Keratinocyte (primary cell): ENCODE data around the gene ZFP69. TPM values are rescaled to one million over a fixed set of nuclear protein-coding genes. Genes with fewer than 3 reads are reported as not detected.

Experiments used
- DNase-seq: peaks from one replicate; pipeline ENCODE4 v3.0.0-alpha.2; 2011; ENCODE audit warnings: low read depth, missing footprints, low spot score
- FAIRE-seq: peaks from 2 replicates; lab custom pipeline; 2011; peaks lifted over from hg19 to GRCh38; lab: Jason Lieb, UNC
- H2AFZ ChIP-seq: 2 replicates; pipeline ENCODE4 v1.6.0; 2012; ENCODE audit warnings: low read length, control low read depth, inconsistent platforms; ENCODE audit not compliant: control insufficient read depth
- H3K27ac ChIP-seq: 2 replicates; pipeline ENCODE4 v1.5.1; 2011; ENCODE audit warnings: low read length; ENCODE audit not compliant: control insufficient read depth, insufficient read depth
- H3K27me3 ChIP-seq: 3 replicates; pipeline ENCODE4 v1.6.0; 2011; ENCODE audit warnings: low read length; ENCODE audit not compliant: control insufficient read depth, insufficient read depth; ENCODE audit errors: extremely low read depth
- H3K36me3 ChIP-seq, 2 experiments: 2 replicates in 1 of 2; 3 replicates in 1 of 2; pipeline ENCODE4 v1.5.1; 2011; ENCODE audit warnings: low read length in 2 of 2, mild to moderate bottlenecking in 1 of 2; ENCODE audit not compliant: control insufficient read depth in 2 of 2, insufficient read depth in 2 of 2; ENCODE audit errors: extremely low read depth in 1 of 2
- H3K4me1 ChIP-seq: 3 replicates; pipeline ENCODE4 v1.5.1; 2011; ENCODE audit warnings: low read length; ENCODE audit not compliant: control insufficient read depth, insufficient read depth; ENCODE audit errors: extremely low read depth
- H3K4me2 ChIP-seq: 3 replicates; pipeline ENCODE4 v1.6.0; 2011; ENCODE audit warnings: low read depth, low read length; ENCODE audit not compliant: control insufficient read depth, insufficient read depth; ENCODE audit errors: extremely low read depth
- H3K4me3 ChIP-seq, 3 experiments: fragments of 200-600 bp in 1 of 3; sonication (generic) in 1 of 3; 2 replicates in 2 of 3; 3 replicates in 1 of 3; pipeline ENCODE4 v1.5.1; 2011 to 2016; ENCODE audit warnings: low read length in 3 of 3, mild to moderate bottlenecking in 3 of 3, control low read depth in 2 of 3, inconsistent platforms in 1 of 3, low read depth in 1 of 3, mixed read lengths in 1 of 3, mixed run types in 1 of 3, moderate library complexity in 1 of 3; ENCODE audit not compliant: control insufficient read depth in 2 of 3, insufficient read depth in 2 of 3; ENCODE audit errors: extremely low read depth in 1 of 3
- H3K79me2 ChIP-seq: 2 replicates; pipeline ENCODE4 v1.6.0; 2012; ENCODE audit warnings: low read length; ENCODE audit not compliant: control insufficient read depth, insufficient read depth
- H3K9ac ChIP-seq: 3 replicates; pipeline ENCODE4 v1.6.0; 2011; ENCODE audit warnings: low read length; ENCODE audit not compliant: control insufficient read depth, insufficient read depth; ENCODE audit errors: extremely low read depth
- H3K9me1 ChIP-seq: 3 replicates; pipeline ENCODE4 v1.6.0; 2011; ENCODE audit warnings: low read length; ENCODE audit not compliant: control insufficient read depth, insufficient read depth; ENCODE audit errors: extremely low read depth
- H3K9me3 ChIP-seq: 2 replicates; pipeline ENCODE4 v1.5.1; 2012; ENCODE audit warnings: low read depth, low read length; ENCODE audit not compliant: control insufficient read depth
- H4K20me1 ChIP-seq: 3 replicates; pipeline ENCODE4 v1.6.0; 2011; ENCODE audit warnings: low read length; ENCODE audit not compliant: control insufficient read depth, insufficient read depth; ENCODE audit errors: extremely low read depth
- EZH2 ChIP-seq: IDR thresholded peaks from one replicate; pipeline ENCODE4 v1.6.1; 2012; ENCODE audit warnings: inconsistent platforms, mild to moderate bottlenecking, low read length, moderate library complexity
- dilution Hi-C: fragments of 300-500 bp; cut with MboI; formaldehyde crosslinking; loops from one replicate; pipeline ENCODE4 v1.7.0; 2020; ENCODE audit warnings: low sequenced_read_pairs; ENCODE audit not compliant: extremely low pct_ligation_motif_present
- polyA plus RNA-seq, 5 experiments: library from polyadenylated mRNA; depleted of rRNA in 3 of 5; stranded (reverse) in 3 of 5; stranded (forward) in 1 of 5; unstranded in 1 of 5; fragments of >200 nt; gene quantifications; 1 replicate in 1 of 5; 2 replicates in 3 of 5; 3 replicates in 1 of 5; pipeline versions ENCODE4 v1.2.1 to v1.2.3, GENCODE V29; 2011 to 2012; ENCODE audit warnings: missing spikeins in 2 of 5, low read depth in 1 of 5, low replicate concordance in 1 of 5
- TF ChIP-seq, protein P1 (sequence below), 3 experiments: IDR thresholded peaks in 1 of 3; conservative IDR thresholded peaks in 1 of 3; optimal IDR thresholded peaks in 1 of 3; 2 replicates in 2 of 3; 3 replicates in 1 of 3; pipeline versions ENCODE3 to v1.5.1; 2011; ENCODE audit warnings: low read length in 3 of 3, mild to moderate bottlenecking in 3 of 3, moderate library complexity in 2 of 3, control low read depth in 1 of 3, inconsistent platforms in 1 of 3; ENCODE audit not compliant: insufficient read depth in 2 of 3; ENCODE audit errors: extremely low read depth in 1 of 3

Gene ZFP69
- polyA plus RNA-seq, 1 donor (not counting 4 experiments of a cell fraction or from before 2014, with no cell fraction given): 3.5 TPM

DNA sequence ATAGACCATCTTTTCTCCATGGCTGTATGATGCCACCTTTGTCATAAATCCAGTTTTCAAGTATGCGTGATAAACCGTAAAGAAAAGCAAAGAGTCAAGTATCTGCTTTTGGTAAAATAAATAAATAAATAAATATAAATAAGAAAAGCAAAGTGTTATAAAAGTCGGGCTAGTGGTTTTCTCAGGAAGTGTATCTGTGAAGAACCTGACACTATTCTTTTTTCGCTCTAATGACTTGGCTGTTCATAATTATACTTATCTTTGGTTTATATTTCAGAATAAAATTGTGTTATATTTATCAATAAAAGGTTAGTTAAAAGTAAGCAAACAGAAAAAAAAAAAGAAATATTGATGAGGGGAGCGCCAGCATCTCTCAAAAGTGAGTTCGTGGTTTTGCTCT lies 30.9 kb downstream of the ZFP69 start:
- Histone ChIP-seq H3K27me3 (no peaks in the 10 kb centered on the region), H3K79me2 (no peaks in the 10 kb centered on the region), H3K4me1 (peaks cover 8% of the 10 kb centered on the region), H3K9me3 (no peaks in the 10 kb centered on the region), H3K4me2 (peak overlapping the region; percentile 94), H3K9me1 (no peaks in the 10 kb centered on the region), H3K27ac (no peak overlapping the region), H3K36me3 (no peaks in the 10 kb centered on the region), H2AFZ (peak overlapping the region; percentile 97), H3K9ac (peak overlapping the region; percentile 83), H3K4me3 (peak overlapping the region; percentile 59 to 89 (median 86)), H4K20me1 (no peaks in the 10 kb centered on the region)
- TF ChIP-seq, protein P1, sequence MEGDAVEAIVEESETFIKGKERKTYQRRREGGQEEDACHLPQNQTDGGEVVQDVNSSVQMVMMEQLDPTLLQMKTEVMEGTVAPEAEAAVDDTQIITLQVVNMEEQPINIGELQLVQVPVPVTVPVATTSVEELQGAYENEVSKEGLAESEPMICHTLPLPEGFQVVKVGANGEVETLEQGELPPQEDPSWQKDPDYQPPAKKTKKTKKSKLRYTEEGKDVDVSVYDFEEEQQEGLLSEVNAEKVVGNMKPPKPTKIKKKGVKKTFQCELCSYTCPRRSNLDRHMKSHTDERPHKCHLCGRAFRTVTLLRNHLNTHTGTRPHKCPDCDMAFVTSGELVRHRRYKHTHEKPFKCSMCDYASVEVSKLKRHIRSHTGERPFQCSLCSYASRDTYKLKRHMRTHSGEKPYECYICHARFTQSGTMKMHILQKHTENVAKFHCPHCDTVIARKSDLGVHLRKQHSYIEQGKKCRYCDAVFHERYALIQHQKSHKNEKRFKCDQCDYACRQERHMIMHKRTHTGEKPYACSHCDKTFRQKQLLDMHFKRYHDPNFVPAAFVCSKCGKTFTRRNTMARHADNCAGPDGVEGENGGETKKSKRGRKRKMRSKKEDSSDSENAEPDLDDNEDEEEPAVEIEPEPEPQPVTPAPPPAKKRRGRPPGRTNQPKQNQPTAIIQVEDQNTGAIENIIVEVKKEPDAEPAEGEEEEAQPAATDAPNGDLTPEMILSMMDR (optimal IDR thresholded peaks at IDR 0.05 in 1 of 3, IDR thresholded peaks at IDR 0.05 in 1 of 3, conservative IDR thresholded peaks at IDR 0.05 in 1 of 3; ENCODE audit: extremely low read depth in 1 of 3, insufficient read depth in 2 of 3, low read length in 3 of 3): no peak
- TF ChIP-seq EZH2: no peak
- DNase-seq: no peak
- FAIRE-seq: no peak
- dilution Hi-C loops: no loop called here

DNA sequence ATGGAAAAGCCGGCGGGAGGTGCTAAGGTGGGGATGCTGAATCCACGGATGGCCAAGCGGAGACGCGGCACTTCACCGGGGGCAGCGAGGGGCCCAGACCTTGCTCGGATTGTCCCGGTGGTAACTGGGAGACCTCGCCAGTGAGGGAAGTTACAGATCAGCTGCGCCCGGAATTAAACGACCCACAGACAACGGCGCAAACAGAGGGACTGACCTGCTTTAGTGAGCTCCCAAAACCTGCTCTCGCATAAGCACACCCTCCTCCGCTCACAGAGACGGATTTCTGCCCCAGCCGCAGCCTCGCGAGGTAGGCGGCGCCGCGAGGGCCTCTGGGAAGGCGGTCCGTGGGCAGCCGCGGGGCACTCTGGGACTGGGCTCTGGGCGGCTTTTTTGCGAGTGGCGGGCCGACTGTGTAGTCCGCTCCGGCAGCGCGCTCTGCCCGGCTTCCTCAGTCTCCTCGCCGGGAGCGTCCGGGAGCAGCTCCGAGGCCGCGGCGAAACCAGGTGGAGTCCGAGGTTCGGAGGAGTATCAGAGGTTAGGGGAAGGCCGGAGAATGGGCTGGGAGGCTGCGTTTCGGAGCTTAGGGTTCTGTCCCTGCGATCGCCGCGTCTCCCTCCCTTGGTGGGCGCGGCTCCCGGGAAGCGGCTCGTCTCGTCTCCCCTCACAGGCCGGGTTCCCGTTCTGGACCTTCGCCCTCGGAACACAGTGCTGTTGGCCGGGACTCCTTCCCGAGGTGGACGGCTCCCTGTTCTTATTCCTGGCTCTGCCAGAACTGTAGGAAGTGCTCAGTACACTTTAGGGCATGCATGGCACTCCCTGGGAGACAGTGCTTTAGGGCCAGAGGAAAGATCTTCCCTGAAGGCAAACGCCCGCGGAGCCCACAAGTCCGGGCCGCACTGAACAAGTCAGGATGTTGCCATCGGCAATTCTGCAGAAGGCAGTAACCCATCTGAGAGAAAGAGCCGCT lies 31.6 kb downstream of the ZFP69 start, which contains the start of gene EXO5:
Gene EXO5 (plus strand): TSS at position 393 of the 967 bp plus-strand sequence. CDS start 5,778 bp downstream, outside the sequence.
- peak within 1 kb of the TSS; percentile 43 for H3K27ac ChIP-seq

More for the DNA sequence above, 31.6 kb downstream of the ZFP69 start, which contains the start of gene EXO5:
- Histone ChIP-seq H4K20me1 (no peaks in the 10 kb centered on the region), H3K9me1 (no peaks in the 10 kb centered on the region), H3K79me2 (no peaks in the 10 kb centered on the region), H3K9ac (peak within 1 kb of the TSS; percentile 83), H3K4me1 (peaks cover 8% of the 10 kb centered on the region), H2AFZ (peak within 1 kb of the TSS; percentile 97), H3K36me3 (no peaks in the 10 kb centered on the region), H3K4me2 (peak within 1 kb of the TSS; percentile 94), H3K9me3 (no peaks in the 10 kb centered on the region), H3K4me3 (peak within 1 kb of the TSS; percentile 59 to 89 (median 86)), H3K27me3 (no peaks in the 10 kb centered on the region)
- TF ChIP-seq EZH2: no peak
- TF ChIP-seq, protein P1 (optimal IDR thresholded peaks at IDR 0.05 in 1 of 3, IDR thresholded peaks at IDR 0.05 in 1 of 3, conservative IDR thresholded peaks at IDR 0.05 in 1 of 3; ENCODE audit: extremely low read depth in 1 of 3, insufficient read depth in 2 of 3, low read length in 3 of 3): no peak
- FAIRE-seq: peak; percentile 26
- dilution Hi-C loops: no loop called here
- no peak for DNase-seq
